CD4-positive, alpha-beta T cell treated with Interleukin-10 for 1 hour (primary cell): Measurements from ENCODE around the gene C1orf52.
A peak's percentile ranks its signal among the peaks of the same experiment; 100 is the strongest.

Source experiments
- DNase-seq: peaks from one replicate; pipeline ENCODE4 v3.0.0-alpha.2; 2020

C1orf52 gene

GRCh38 chr1:85229574-85230097 lies 29.8 kb downstream of the C1orf52 start:
- DNase-seq = no peak

DNA sequence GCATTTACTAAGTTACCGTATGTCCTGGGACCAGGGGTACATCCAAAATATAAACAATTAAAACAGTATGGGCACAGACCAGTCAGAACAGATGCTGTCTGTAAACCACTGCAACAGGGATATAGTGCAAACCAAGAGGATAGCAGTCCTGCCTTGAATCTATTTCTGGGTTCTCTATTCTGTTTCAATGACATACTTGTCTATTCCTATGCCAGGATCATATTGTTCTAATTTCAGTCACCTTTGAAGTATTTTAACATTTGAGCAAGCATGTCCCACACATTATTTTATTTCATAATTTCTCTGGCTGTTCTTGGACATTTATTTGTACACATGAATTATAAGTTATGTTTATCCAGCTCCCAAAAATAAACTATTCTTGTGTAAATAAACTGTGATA lies 30.5 kb downstream of the C1orf52 start:
- DNase-seq = no peak

GRCh38 chr1:85225624-85226380 lies 33.7 kb downstream of the C1orf52 start:
- DNase-seq = no peak

- no peak for DNase-seq
Observed at GRCh38 chr1:85224734-85225623, 34.5 kb downstream of the C1orf52 start.

- no peak for DNase-seq
Observed at GRCh38 chr1:85224295-85224694, 35.2 kb downstream of the C1orf52 start.

DNA sequence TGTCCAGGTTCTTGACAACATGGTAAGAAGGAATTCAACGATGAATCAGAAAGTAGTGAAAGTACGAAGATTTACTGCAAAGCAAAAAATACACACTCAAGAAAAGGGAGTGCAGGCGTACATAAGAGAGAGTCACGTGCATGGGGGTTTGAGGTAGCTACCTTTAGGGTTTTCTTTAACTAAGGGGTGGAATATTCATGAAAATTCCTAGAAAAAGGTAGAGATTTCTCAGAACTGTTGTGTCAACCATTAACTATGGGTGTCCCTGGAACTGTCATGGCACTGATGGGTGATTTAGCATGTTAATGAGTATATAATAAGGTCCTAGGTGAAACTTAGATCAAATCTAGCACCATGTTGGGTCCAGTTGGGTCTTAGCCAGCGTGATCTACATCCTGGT lies 36.1 kb downstream of the C1orf52 start:
- DNase-seq = no peak

- DNase-seq = no peak
Observed at GRCh38 chr1:85220756-85221201, 38.7 kb downstream of the C1orf52 start.

DNA sequence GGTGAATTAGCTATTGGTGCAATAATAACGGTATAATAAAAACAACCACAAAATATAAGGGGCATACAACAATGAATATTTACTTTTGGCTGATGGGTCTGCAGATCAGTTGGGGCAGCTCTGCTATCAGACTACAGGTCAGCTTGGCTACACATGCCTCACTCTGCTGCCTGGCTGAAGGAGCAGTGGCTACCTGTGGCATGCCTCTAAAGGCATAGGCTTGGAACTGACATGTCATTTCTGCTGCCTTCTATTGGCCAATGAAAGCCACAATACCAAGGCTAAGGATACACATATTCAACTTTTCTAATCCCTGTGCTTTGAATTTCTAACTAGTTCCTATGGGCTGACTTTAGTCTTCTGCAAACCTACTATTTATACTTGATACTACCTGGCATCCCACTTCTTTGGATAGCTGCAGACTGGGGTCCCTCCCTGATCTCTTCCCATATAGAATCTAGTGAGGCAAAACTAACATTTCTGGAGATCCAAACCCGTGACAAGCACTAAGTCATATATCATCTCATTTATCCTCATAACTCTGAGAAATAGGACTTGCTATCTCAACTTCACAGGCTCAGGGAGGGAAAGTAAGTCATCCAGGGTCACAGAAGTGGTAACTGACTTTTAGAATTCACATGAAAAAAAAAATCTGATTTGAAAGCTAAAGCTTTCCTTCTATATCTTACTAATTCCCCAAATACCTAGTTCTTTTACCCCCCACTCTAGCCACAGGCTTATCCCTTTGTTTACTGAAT lies 39.4 kb downstream of the C1orf52 start:
- DNase-seq = no peak

- DNase-seq = no peak
Observed at GRCh38 chr1:85216697-85217096, 42.8 kb downstream of the C1orf52 start.

- no peak for DNase-seq
Observed at GRCh38 chr1:85214654-85215053, 44.8 kb downstream of the C1orf52 start.

GRCh38 chr1:85208488-85208887 lies 51.0 kb downstream of the C1orf52 start:
- DNase-seq = no peak

- DNase-seq = no peak
Observed at GRCh38 chr1:85203573-85204171, 55.8 kb downstream of the C1orf52 start.

DNA sequence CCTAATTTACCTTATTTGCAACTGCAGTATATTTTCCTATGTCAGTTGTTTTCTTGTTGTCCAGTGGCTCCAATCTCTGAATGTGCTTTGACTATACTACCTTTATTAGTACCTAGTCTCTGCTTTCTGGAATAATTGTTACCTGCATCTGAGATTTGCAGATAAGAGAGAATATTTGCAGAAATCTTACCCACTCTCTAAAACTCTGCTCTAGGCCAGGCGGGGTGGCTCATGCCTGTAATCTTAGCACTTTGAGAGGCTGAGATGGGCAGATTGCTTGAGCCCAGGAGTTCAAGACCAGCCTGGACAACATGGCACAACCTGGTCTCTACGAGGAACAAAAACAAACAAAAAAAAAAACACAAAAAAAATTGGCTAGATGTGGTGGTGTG lies 56.6 kb downstream of the C1orf52 start:
- no peak for DNase-seq

- no peak for DNase-seq
Observed at GRCh38 chr1:85202092-85202863, 57.2 kb downstream of the C1orf52 start.

GRCh38 chr1:85201340-85202091 lies 57.9 kb downstream of the C1orf52 start:
- peak; percentile 74 for DNase-seq

GRCh38 chr1:85200463-85201339 lies 58.8 kb downstream of the C1orf52 start, which contains the start of gene SYDE2:
Gene SYDE2 (minus strand): TSS chr1:85201016. CDS start chr1:85200996, 20 bp downstream.
- DNase-seq = peak; percentile 82
